Fibroblast of lung (primary cell): ENCODE results near the gene ADAMTS14.

ENCODE experiments used
- EZH2 ChIP-seq: IDR thresholded peaks from 2 replicates; pipeline ENCODE4 v1.5.1; 2012; ENCODE audit warnings: low read length, control low read depth, mild to moderate bottlenecking; ENCODE audit errors: missing control alignments
- TF ChIP-seq, protein P1 (sequence below), 2 donors: IDR thresholded peaks in 1 of 2; conservative IDR thresholded peaks in 1 of 2; 1 replicate in 1 of 2; 2 replicates in 1 of 2; pipeline ENCODE4 v1.5.1; 2011 to 2012; ENCODE audit warnings: low read length in 2 of 2, control low read depth in 1 of 2, inconsistent platforms in 1 of 2, low read depth in 1 of 2, mild to moderate bottlenecking in 1 of 2

DNA sequence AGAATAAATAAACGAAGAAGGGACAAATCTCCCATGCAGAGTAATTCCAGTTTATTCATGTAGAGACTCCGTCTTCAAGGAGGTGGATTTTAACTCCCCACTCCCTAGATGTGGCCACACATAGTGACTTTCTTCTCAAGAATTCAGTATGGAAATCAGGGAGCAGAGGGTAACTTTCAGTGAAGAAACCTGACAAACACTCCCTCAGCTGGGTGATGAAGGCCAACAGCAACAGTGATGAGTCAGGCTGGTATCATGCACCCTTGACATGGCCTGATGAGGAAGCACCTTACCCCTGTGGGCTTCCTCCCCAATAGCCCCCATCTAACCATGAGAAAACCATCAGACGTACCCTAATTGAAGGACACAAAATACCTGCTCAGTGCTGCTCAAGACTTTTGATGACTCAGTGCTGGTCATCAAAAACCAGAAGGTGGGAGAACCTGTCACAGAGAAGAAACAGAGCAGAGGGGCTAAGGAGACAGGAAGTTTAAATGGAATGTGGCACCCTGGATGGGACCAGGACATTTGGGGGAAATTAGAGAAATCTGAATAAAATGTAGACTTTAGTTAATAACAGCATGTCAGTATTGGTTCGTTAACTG, 50.6 kb downstream of the ADAMTS14 start:
- TF ChIP-seq, protein P1, sequence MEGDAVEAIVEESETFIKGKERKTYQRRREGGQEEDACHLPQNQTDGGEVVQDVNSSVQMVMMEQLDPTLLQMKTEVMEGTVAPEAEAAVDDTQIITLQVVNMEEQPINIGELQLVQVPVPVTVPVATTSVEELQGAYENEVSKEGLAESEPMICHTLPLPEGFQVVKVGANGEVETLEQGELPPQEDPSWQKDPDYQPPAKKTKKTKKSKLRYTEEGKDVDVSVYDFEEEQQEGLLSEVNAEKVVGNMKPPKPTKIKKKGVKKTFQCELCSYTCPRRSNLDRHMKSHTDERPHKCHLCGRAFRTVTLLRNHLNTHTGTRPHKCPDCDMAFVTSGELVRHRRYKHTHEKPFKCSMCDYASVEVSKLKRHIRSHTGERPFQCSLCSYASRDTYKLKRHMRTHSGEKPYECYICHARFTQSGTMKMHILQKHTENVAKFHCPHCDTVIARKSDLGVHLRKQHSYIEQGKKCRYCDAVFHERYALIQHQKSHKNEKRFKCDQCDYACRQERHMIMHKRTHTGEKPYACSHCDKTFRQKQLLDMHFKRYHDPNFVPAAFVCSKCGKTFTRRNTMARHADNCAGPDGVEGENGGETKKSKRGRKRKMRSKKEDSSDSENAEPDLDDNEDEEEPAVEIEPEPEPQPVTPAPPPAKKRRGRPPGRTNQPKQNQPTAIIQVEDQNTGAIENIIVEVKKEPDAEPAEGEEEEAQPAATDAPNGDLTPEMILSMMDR (conservative IDR thresholded peaks at IDR 0.05 in 1 of 2, IDR thresholded peaks at IDR 0.05 in 1 of 2; ENCODE audit: low read depth in 1 of 2, low read length in 2 of 2), result no peak
- TF ChIP-seq EZH2, result no peak
